ENCODE results near the gene C16orf87. TPM values are rescaled to one million over a fixed set of nuclear protein-coding genes. Genes with fewer than 3 reads are reported as not detected.

C16orf87 gene
- total RNA-seq, 1 experiment from 2014 or later = 10.2 TPM

GRCh38 chr16:46783800-46784199 lies 47.2 kb downstream of the C16orf87 start:
- intact Hi-C loops (cut with micrococcal nuclease) = no loop called here
- CTCF ChIA-PET = no interaction called here

More at GRCh38 chr16:46783800-46784199, 47.2 kb downstream of the C16orf87 start:
- TF ChIP-seq POLR2AphosphoS5 (IDR thresholded peaks at IDR 0.05; ENCODE audit: low read depth, low read length) (no peak), ZNF274 (IDR thresholded peaks at IDR 0.05; ENCODE audit: low read depth, low read length) (no peak), JUND (IDR thresholded peaks at IDR 0.05) (no peak), EGR1 (IDR thresholded peaks at IDR 0.05; ENCODE audit: low read depth) (no peak), SRF (IDR thresholded peaks at IDR 0.05; ENCODE audit: low read depth) (no peak), ELF1 (IDR thresholded peaks at IDR 0.05; ENCODE audit: borderline replicate concordance, low read depth) (no peak), CBX3 (IDR thresholded peaks at IDR 0.05; ENCODE audit: low read depth) (no peak), RAD21 (IDR thresholded peaks at IDR 0.05; ENCODE audit: low read depth) (no peak)
- TF ChIP-seq, protein P1, sequence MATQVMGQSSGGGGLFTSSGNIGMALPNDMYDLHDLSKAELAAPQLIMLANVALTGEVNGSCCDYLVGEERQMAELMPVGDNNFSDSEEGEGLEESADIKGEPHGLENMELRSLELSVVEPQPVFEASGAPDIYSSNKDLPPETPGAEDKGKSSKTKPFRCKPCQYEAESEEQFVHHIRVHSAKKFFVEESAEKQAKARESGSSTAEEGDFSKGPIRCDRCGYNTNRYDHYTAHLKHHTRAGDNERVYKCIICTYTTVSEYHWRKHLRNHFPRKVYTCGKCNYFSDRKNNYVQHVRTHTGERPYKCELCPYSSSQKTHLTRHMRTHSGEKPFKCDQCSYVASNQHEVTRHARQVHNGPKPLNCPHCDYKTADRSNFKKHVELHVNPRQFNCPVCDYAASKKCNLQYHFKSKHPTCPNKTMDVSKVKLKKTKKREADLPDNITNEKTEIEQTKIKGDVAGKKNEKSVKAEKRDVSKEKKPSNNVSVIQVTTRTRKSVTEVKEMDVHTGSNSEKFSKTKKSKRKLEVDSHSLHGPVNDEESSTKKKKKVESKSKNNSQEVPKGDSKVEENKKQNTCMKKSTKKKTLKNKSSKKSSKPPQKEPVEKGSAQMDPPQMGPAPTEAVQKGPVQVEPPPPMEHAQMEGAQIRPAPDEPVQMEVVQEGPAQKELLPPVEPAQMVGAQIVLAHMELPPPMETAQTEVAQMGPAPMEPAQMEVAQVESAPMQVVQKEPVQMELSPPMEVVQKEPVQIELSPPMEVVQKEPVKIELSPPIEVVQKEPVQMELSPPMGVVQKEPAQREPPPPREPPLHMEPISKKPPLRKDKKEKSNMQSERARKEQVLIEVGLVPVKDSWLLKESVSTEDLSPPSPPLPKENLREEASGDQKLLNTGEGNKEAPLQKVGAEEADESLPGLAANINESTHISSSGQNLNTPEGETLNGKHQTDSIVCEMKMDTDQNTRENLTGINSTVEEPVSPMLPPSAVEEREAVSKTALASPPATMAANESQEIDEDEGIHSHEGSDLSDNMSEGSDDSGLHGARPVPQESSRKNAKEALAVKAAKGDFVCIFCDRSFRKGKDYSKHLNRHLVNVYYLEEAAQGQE (IDR thresholded peaks at IDR 0.05; ENCODE audit: low read depth) = no peak
- no peaks in the 10 kb centered on the region for H3K36me3 ChIP-seq (ENCODE audit: control insufficient read depth in 1 of 2, insufficient read depth in 2 of 2, low read length in 2 of 2)
- no peaks in the 10 kb centered on the region for H3K27me3 ChIP-seq (ENCODE audit: insufficient read depth, low read length)
- no peak overlapping the region for H3K9ac ChIP-seq (ENCODE audit: low read length)
- ChIA-PET RAD21 (ENCODE audit: low non-redundant PET in 1 of 2, low total read pairs in 2 of 2, uncharacterized antibody in 2 of 2, unreplicated experiment in 2 of 2) (no interaction called here), POLR2A (no interaction called here)
- ATAC-seq = no peak
- no peaks in the 10 kb centered on the region for H3K9me2 ChIP-seq (ENCODE audit: insufficient read depth)
- no peak overlapping the region for H3K4me2 ChIP-seq (ENCODE audit: low read length)
- no peak overlapping the region for H3K4me3 ChIP-seq (replicated peaks in 1 of 2; ENCODE audit: low read depth in 1 of 2, low read length in 2 of 2)
- no peaks in the 10 kb centered on the region for H3K4me1 ChIP-seq (ENCODE audit: control insufficient read depth in 1 of 2, insufficient read depth in 2 of 2, low read length in 2 of 2)
- no peak overlapping the region for H2AFZ ChIP-seq (ENCODE audit: low read depth, low read length, poor library complexity, severe bottlenecking)
- DNase-seq (ENCODE audit: low read depth, low spot score) = no peak
- H3K27ac ChIP-seq (ENCODE audit: low read depth, low read length) = no peak overlapping the region
- H3K9me3 ChIP-seq (ENCODE audit: control insufficient read depth in 1 of 2, insufficient read depth in 1 of 2, low read depth in 1 of 2, low read length in 2 of 2) = no peaks in the 10 kb centered on the region; a peak in 1 of 4 replicates
- no peaks in the 10 kb centered on the region for H4K20me1 ChIP-seq (ENCODE audit: insufficient read depth)
- H3K79me2 ChIP-seq (ENCODE audit: insufficient read depth, low read length) = no peaks in the 10 kb centered on the region
- BruUV-seq (replicated peaks) = no TSS peak

All from HCT116 (cell line).